Measurements from ENCODE around the gene SNTG2. TPM values are rescaled to one million over a fixed set of nuclear protein-coding genes. Genes with fewer than 3 reads are reported as not detected.

SNTG2 gene
- total RNA-seq, 2 experiments from 2014 or later, result 2.5 to 3.2 TPM

DNA sequence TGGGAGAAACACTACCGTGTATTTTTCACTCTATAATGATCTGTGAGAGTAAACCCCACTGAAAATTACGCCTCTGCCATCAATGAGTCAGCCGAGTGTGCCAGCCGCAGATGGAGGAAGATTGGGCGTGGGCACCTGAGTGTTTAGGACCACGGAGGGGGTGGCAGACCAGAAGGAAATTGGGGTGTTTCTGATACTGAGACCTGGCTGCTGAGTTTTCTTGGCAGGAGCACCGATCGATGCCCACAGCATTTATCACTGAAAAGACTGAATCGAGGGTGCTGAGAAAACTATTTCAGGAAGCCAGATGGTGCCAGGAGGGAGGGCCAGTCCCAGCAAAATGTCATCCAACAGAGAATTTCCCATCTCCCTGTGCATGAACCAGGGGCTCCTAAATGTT lies 370.7 kb downstream of the SNTG2 start:
- Mint-ChIP-seq H3K4me3 (no peak overlapping the region), H3K27ac (no peak overlapping the region), H3K36me3 (ENCODE audit: low read depth) (peaks cover 4% of the 10 kb centered on the region), H3K9me3 (no peaks in the 10 kb centered on the region), H3K4me1 (ENCODE audit: low read depth) (no peaks in the 10 kb centered on the region), H3K27me3 (no peaks in the 10 kb centered on the region)
- TF ChIP-seq, protein P1, sequence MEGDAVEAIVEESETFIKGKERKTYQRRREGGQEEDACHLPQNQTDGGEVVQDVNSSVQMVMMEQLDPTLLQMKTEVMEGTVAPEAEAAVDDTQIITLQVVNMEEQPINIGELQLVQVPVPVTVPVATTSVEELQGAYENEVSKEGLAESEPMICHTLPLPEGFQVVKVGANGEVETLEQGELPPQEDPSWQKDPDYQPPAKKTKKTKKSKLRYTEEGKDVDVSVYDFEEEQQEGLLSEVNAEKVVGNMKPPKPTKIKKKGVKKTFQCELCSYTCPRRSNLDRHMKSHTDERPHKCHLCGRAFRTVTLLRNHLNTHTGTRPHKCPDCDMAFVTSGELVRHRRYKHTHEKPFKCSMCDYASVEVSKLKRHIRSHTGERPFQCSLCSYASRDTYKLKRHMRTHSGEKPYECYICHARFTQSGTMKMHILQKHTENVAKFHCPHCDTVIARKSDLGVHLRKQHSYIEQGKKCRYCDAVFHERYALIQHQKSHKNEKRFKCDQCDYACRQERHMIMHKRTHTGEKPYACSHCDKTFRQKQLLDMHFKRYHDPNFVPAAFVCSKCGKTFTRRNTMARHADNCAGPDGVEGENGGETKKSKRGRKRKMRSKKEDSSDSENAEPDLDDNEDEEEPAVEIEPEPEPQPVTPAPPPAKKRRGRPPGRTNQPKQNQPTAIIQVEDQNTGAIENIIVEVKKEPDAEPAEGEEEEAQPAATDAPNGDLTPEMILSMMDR (IDR thresholded peaks at IDR 0.05), result no peak
- ChIA-PET CTCF (no interaction called here), POLR2A (no interaction called here)
- no peak for DNase-seq
- no peak for ATAC-seq
- intact Hi-C loops (cut with micrococcal nuclease), result no loop called here

DNA sequence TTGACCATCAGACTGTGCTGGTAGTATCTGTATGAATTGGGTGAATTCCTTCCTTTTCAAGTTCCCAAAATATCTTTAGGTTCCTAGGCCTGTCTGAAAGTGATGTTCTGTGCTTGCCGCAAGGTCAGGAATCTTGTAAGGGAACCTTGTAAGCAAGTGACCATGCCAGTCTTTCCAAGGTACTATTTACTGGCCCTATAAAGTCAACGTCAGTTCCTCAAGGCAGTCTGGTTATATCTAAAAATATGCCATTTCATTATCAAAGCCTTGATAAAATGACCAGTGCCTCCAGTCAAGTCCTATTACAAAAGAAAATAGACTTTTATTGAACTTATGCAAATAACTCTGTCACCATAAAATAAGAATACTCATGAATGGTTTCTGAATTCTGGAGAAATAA lies 374.2 kb downstream of the SNTG2 start:
- no peak overlapping the region for H3K27ac Mint-ChIP-seq
- H3K4me1 Mint-ChIP-seq (ENCODE audit: low read depth), result no peaks in the 10 kb centered on the region
- peaks cover 2% of the 10 kb centered on the region for H3K27me3 Mint-ChIP-seq
- no peak overlapping the region for H3K4me3 Mint-ChIP-seq
- no peaks in the 10 kb centered on the region for H3K36me3 Mint-ChIP-seq (ENCODE audit: low read depth)
- ChIA-PET POLR2A (no interaction called here), CTCF (no interaction called here)
- intact Hi-C loops (cut with micrococcal nuclease), result no loop called here
- no peaks in the 10 kb centered on the region for H3K9me3 Mint-ChIP-seq
- ATAC-seq, result no peak
- TF ChIP-seq, protein P1 (IDR thresholded peaks at IDR 0.05), result no peak
- no peak for DNase-seq

DNA sequence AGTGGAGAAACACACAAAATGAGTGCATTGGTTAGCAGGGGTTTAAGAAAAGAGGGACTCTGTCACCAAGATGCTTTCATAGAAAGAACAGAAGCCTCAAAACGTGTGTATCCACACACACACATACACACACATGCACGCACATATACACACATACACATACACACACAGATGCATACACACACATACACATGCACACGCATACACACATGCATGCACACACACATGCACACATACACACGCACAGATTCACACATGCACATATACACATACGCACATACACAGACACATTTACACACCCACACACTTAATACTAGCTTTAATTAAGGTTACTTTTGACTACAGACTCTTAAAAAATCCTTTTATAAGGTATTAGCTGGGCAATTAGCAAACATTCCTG lies 378.0 kb downstream of the SNTG2 start:
- no peaks in the 10 kb centered on the region for H3K4me1 Mint-ChIP-seq (ENCODE audit: low read depth)
- intact Hi-C loops (cut with micrococcal nuclease), result no loop called here
- TF ChIP-seq, protein P1 (IDR thresholded peaks at IDR 0.05), result no peak
- ChIA-PET CTCF (no interaction called here), POLR2A (no interaction called here)
- H3K27ac Mint-ChIP-seq, result no peak overlapping the region
- H3K4me3 Mint-ChIP-seq, result no peak overlapping the region
- DNase-seq (no peak), ATAC-seq (no peak)
- H3K9me3 Mint-ChIP-seq, result no peaks in the 10 kb centered on the region
- no peaks in the 10 kb centered on the region for H3K36me3 Mint-ChIP-seq (ENCODE audit: low read depth)
- peaks cover 2% of the 10 kb centered on the region for H3K27me3 Mint-ChIP-seq

GRCh38 chr2:1339388-1340140 lies 388.9 kb downstream of the SNTG2 start:
- Mint-ChIP-seq H3K4me3 (no peak overlapping the region), H3K9me3 (no peaks in the 10 kb centered on the region), H3K36me3 (ENCODE audit: low read depth) (no peaks in the 10 kb centered on the region), H3K27ac (no peak overlapping the region), H3K27me3 (no peaks in the 10 kb centered on the region), H3K4me1 (ENCODE audit: low read depth) (no peaks in the 10 kb centered on the region)
- TF ChIP-seq, protein P1 (IDR thresholded peaks at IDR 0.05), result no peak
- intact Hi-C loops (cut with micrococcal nuclease), result no loop called here
- ChIA-PET POLR2A (no interaction called here), CTCF (no interaction called here)
- DNase-seq (no peak), ATAC-seq (no peak)

DNA sequence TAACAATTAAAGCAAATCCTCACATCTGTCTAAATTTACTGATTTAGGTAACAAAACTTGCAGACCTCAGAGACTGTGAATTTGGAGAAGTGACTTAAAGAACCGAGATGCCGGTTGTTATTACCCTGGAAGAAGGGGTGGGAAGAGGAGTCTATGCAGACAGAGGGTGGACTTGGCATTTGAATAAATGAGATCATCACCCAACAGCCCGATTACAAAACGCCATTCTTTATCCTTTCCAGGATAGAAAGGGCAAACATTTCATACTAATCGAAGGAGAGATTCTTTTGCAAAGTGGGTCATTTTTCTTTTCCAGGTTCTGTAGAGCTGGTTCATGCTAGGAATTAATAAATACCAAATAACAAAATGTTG lies 389.5 kb downstream of the SNTG2 start:
- ATAC-seq (no peak), DNase-seq (no peak)
- intact Hi-C loops (cut with micrococcal nuclease), result no loop called here
- CTCF ChIA-PET, result no interaction called here
- Mint-ChIP-seq H3K27me3 (no peaks in the 10 kb centered on the region), H3K36me3 (ENCODE audit: low read depth) (no peaks in the 10 kb centered on the region), H3K27ac (no peak overlapping the region), H3K9me3 (no peaks in the 10 kb centered on the region), H3K4me1 (ENCODE audit: low read depth) (no peaks in the 10 kb centered on the region), H3K4me3 (no peak overlapping the region)
- TF ChIP-seq, protein P1 (IDR thresholded peaks at IDR 0.05), result no peak
- POLR2A ChIA-PET, result no interaction called here
